GM15510 (cell line): ENCODE measurements around the gene ZNF768.

ENCODE experiments used
- POLR2A ChIP-seq: IDR thresholded peaks from 3 replicates; pipeline ENCODE4 v1.6.1; 2011; ENCODE audit warnings: borderline replicate concordance; ENCODE audit not compliant: insufficient read length; ENCODE audit errors: extremely low read depth

Gene ZNF768

GRCh38 chr16:30509081-30509765 is 17.1 kb downstream of the ZNF768 start:
- TF ChIP-seq POLR2A: no peak

GRCh38 chr16:30503403-30504296 is 22.7 kb downstream of the ZNF768 start:
- TF ChIP-seq POLR2A: no peak

DNA sequence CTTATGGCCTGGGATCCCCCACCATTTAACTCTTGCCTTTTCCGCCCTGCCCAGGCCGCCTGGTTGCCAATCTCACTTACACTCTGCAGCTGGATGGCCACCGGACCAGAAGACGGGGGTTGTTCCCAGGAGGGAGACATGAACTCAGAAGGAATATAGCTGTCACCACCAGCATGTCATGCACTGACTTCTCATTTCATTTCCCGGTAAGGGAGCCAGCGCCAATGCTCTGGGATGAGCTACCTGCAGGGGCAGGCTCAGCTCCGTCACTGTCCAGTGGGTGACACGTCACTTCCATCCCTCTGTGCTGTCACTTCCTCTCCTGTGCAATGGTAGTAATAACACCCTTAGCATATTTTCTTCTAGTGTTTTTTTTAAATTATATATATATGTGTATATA is 27.1 kb downstream of the ZNF768 start:
- no peak for TF ChIP-seq POLR2A

GRCh38 chr16:30494709-30495108 is 31.7 kb downstream of the ZNF768 start:
- no peak for TF ChIP-seq POLR2A

DNA sequence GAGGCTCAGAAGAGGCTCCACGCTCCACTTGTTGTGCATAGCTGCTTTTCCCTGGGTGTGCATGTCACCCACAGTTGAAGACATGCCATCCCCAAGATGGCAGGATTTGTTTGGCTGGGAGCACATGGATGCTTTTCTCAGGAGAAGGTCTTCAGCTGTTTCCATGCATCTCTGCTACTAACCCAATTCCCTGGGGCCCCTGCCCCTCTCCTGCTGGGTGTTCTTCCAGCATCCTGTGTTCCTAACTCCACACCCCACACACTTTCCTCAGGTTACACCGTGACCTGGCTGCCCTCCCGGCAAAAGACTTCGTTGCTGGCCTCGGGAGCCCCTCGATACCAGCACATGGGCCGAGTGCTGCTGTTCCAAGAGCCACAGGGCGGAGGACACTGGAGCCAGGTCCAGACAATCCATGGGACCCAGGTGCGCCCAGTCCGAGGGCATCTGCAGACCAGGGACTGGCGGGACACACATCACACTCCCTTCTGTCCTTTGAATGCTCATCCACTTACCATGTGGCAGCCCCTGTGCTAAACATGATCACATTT is 32.4 kb downstream of the ZNF768 start:
- TF ChIP-seq POLR2A: no peak

DNA sequence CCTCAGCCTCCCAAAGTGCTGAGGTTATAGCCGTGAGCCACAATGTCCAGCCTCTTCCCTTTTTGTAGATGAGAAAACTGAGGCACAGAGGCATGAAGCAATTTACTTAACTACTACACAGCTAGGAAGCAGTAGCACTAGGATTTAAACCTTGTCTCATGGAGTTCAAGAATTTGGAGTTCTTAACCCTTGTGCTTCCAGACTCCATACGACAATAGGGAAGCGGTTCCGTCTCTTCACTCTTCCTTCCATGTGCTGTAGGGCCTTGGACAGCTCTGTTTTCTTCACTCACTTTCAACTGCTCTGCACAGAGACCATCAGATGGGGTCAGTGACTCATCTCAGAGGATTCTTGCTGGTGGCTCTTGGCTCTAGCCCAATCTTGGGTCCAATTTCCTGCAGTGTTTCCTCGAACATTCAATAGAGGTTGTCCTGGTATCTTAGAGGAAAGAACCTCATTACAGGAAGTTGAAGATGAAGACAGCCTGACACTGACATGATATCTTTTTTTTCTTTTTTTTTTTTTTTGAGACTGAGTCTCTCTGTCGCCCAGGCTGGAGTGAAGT is 34.5 kb downstream of the ZNF768 start:
- no peak for TF ChIP-seq POLR2A

- no peak for TF ChIP-seq POLR2A
Measured at GRCh38 chr16:30491229-30491628, 35.1 kb downstream of the ZNF768 start.

DNA sequence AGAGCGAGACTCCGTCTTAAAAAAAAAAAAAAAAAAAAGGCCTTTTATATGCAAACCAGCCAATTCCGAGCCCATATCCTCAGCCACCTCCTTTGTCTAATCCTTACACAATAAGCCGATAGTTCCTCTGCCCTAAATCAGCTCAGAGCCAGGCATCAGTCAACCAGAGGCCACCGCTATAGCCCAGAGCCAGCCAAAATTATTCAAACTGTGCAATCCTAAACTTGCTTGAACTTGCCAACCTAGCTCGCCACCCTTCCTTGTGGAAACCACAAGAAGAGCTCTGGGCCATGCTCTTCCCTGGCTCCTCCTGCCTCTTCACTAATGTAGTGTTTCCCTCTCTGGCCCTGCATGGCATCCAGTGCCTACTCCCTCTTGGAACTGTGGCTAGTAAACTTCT is 36.2 kb downstream of the ZNF768 start:
- no peak for TF ChIP-seq POLR2A

DNA sequence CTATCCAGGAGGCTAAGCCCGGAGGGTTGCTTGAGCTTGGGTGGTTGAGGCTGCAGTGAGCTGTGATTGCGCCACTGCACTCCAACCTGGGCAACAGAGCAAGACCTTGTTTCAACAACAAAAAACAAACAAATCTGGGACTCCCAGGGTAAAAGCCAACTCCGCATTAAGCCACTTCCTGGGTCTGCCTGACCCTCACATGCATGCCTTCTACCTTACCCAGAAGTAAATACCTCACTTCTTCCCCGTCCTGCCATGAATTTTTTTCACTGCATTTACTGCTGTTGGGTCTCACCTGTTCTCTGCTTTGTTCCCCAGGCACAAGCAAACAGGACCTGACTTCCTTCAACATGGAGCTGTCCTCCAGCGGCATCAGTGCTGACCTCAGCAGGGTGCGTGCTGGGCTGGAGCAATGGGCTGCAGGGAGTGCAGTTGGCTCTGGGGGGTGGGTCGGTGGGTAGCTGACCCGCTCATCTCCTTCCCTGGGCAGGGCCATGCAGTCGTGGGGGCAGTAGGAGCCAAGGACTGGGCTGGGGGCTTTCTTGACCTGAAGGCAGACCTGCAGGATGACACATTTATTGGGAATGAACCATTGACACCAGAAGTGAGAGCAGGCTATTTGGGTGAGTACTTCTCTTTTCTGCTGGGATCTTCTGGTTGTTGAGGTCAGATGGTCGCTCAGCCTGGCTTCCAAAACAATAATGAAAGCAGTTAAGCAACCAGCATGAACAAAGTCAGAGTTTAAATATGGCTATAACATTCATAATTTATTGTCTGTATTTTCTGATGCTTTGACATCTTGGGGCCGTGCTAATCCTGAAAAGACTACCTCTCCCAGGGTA is 37.4 kb downstream of the ZNF768 start:
- no peak for TF ChIP-seq POLR2A

GRCh38 chr16:30485818-30486436 is 40.4 kb downstream of the ZNF768 start:
- no peak for TF ChIP-seq POLR2A

DNA sequence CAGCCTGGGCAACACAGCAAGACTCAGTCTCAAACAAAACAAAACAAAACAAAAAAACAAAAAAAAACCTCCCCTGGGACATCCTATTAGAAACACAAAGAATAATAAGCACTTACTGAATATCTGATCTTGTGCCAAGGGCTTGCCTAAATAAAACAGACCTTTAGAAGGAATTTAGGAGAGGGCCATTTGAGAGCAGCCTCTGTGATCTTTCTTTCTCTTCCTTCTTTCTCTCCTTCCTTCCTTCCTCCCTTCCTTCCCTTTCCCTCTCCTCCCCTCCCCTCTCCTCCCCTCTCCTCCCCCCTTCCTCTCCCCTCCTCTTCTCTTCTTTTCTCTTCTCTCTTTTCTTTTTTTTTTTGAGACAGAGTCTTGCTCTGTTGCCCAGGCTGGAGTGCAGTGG is 41.5 kb downstream of the ZNF768 start:
- no peak for TF ChIP-seq POLR2A

DNA sequence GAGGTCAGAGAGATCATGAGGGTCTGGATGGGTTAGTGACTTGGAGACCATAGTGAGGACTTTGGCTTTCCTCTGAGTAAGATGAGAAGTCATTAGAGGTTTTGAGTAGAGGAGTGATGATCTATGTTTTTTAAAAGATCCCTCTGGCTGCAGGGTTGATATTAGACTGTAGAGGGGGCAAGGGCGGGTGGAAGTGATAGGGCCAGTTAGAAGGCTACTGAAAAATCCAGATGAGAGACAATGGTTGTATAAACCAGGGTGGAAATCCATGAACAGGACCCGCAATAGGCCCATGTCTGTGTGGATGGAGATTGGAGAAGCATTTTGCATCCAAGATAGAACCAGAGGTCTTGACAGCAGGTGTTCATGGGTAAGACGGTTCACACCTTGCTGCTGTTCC is 44.0 kb downstream of the ZNF768 start:
- TF ChIP-seq POLR2A: no peak

- no peak for TF ChIP-seq POLR2A
Measured at GRCh38 chr16:30481381-30481780, 45.0 kb downstream of the ZNF768 start.
